HG03135 (cell line): ENCODE data around the gene CLIC4.
"Not testable (repeated sequence)": the region's sequence is repeated elsewhere in the genome, so short reads cannot be mapped to it uniquely, and the experiment has no call there.

ENCODE experiments used
- ATAC-seq: cut with Tn5 transposase; IDR thresholded peaks from one replicate; pipeline ENCODE4 v1.9.1; 2021; ENCODE audit warnings: mild to moderate bottlenecking, moderate library complexity; ENCODE audit not compliant: unreplicated experiment

Gene CLIC4

DNA sequence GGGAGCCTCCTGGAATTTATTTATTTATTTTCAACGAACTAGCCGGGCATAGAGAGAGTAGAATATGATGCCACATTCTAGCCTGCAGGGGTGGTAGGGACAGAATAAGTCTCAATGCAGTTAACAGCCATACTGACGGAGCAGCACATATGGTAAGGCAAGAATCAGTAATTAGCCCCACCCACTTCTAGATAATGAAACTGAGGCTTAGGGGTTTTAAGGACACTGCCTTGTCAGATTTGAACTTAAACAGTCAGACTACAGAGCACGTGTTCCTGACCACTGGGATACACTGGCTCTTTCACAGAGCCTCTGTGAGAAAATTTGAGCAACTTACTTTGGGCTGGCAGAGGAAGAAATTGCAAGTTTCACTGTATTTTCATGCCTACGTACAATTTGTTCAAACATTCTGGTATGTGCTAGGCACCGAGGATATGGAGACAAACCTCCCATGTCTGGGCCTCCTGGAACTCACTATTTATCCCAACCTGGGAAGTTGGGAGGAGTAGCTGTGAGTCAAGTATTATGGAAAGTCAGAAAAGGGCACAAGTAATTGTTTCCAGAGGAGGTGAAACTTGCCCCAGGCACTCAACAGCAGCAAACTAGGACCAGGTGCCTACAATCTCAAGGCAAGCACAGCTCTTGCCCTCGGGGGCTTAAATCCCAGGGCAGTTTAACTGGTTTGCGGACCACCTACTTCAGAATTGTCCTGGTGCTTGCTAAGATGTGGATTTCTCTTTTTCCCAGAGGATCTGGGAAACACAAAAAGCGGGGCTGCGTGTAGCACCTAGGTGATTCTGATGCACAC is 1.6 kb upstream of the CLIC4 start:
- no peak for ATAC-seq

DNA sequence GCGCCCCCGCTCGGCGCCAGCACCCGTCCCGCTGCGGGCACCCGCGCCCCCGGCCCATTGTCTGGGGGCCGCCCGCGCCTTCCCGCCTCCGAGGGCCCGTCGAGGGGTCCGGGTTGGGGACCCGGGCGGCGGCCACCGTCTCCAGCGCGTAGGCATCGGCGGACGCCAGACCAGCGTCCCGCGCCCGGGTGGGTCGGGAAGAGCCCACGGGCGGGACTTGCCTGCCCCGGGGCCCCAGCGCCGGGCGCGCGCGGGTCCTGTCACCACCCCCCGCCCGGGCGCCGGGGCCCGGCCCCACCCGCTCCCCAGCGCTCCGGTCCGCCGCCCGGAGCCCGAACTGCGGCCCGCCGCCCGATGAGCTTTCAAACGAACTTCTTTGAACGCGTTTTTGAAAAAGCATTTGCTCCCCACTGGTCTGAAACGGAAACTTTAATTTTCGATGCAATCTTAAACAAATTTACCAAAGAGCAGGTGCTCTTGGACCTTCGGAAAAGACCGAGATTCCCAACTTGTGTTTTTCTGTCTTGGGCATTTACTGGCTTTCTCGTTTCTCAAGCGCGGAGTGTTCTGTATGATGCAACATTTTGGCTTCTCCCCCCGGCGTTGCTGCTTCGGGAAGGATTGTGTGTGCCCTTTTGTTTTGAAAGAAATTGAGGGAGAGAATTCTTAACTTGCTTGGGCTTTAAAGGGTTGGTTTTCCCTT is 615 bp downstream of the CLIC4 start:
- peak; percentile 2 for ATAC-seq

DNA sequence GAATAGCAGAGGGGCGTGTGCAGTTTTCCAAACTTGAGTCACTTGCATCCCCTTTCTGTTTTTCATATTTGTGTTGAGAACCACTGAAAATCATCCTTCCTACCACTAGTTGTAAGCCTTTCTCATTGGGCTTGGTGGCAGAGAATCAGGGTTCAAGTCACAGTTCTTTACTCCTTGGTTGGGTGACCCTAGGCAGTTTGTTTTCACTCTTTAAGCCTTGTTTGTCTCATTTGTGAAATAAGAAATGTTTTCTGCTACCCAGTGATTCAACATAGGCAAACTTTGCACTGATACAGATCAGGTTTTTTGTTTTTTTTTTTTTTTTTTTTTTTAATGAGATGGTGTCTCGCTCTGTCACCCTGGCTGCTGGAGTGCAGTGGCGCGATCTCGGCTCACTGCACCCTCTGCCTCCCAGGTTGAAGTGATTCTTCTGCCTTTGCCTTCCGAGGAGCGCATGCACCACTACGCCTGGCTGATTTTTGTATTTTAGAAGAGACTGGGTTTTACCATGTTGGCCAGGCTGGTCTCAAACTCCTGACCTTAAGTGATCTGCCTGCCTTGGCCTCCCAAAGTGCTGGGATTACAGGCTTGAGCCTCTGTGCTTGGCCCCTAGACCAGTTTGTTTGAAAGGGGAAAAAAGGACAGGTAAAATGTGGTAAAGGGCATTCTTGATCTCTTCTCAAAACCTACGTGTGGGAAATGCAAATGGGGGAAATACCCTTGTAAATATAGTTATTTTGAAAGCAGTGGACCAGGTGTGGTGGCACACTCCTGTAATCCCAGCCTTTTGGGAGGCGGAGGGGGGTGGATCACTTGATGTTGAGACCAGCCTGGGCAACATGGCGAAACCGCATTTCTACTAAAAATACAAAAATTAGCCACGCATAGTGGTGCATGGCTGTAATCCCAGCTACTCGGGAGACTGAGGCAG is 3.2 kb downstream of the CLIC4 start:
- ATAC-seq = no peak

DNA sequence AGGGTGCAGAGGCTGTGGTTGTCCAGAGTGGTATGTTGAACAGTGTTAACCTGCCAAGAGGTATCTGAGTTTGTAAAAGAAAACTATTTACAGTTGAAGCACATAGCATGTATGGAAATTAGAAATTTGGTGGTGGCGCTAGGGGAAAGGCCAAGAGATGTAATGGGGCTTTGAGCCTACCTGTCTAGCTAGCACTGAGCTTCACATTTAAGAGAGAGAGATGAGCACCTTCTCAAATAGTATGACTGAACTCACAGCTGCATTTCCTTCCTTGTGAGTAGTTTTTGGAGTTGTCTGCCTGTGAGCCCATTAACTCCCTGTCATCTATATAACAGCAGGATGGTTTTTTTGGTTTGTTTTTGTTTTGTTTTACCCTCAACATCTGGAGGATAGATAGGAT is 4.0 kb downstream of the CLIC4 start:
- no peak for ATAC-seq

DNA sequence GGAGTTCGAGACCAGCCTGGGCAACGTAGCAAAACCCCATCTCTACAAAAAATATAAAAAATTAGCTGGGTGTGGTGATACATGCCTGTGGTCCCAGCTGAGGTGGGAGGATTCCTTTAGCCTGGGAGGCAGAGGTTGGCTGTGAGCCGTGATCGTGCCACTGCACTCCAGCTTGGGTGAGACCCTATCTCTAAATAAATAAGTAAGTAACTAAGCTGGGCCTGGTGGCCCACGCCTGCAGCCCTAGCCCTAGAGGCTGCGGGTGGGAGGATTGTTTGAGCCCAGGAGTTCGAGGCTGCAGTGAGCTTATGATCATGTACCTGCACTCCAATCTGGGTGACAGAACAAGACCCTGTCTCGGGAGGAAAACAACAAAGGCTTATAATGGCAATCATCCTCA is 4.6 kb downstream of the CLIC4 start:
- no peak for ATAC-seq

DNA sequence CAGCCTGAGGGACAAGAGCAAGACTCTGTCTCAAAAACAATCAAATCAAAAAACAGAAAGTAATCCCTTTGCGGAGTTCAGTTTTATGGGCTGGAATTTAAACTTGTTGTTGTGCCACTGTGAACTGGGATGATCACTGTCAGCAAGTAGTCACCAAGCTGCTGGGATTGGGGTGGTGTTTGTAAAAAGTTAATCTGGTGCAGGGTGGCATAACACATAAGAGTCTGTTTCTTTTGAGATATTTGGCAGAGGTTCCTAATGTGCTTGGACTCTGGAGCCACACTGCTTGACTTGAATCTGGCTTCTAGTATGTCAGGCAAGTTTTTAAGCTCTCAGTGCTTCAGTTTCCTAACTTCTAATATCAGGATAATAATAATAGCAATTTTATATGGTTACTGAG is 6.6 kb downstream of the CLIC4 start:
- ATAC-seq = no peak

DNA sequence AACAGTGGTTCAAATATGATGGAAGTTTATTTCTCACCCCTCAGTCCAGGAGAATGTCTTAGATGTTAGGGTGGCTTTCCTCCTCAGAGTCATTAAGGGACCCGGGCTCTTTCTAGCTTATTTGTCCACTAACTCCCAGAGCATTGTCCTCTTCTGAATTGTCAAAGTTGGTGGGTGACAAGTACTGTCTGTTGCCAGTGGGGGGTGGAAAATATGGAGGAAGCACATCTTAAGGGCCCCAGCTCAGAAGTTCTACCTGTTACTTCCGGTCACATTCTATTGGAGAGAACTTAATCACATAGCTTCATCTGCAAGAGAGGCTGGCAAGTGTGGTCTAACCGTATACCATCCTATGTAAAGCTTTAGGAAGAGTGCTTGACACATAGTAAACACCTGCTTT is 7.1 kb downstream of the CLIC4 start:
- ATAC-seq = no peak

DNA sequence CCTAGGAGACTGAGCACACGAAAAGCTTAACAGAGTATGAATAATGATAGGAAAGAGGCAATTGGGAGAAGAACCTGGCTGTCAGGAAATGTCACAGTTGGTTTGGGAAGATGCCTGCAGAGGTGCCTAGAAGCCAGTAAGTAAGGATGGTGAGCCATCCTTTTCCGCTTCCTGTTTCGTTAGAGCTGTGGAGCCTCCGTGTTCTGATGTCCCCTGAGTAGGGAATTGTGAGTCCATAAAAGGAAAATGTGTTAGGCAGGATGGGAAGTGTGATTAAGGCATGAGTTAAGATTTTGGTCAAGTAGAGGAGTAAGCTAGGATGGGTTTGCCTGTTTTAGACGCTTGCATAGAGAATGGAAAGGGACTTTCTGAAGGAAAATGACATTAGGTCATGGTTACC is 9.0 kb downstream of the CLIC4 start:
- ATAC-seq = no peak

DNA sequence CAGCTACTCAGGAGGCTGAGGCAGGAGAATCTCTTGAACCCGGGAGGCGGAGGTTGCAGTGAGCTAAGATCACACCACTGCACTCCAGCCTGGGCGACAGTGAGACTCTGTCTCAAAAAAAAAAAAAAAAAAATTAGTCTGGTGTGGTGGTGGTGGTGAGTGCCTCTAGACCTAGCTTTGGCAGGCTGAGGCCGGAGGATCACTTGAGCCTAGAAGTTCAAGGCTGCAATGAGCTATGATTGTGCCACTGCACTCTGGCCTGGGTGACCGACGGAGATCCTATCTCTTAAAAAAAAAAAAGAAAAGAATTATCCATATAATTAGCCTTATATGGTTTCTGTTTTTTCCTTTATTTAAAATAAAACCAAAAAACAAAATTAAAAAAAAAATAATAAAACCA is 10.1 kb downstream of the CLIC4 start:
- not testable (repeated sequence) for ATAC-seq

DNA sequence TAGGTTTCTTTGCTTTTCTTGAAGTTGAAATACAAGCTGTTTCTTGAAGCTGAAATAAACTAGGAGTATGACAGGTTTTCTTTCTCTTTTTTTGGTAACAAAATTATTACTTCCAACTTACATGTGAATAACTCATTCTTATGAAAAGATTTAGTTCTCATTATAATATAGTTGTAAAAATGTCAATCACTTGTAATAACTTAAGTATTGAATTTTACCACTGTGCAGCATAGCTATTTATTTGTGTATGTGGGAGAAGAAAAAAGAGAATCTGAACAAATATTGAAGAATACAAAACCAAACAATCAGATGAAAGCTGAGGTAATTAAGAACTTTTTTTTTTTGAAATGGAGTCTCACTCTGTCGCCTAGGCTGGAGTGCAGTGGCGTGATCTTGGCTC is 11.1 kb downstream of the CLIC4 start:
- no peak for ATAC-seq

DNA sequence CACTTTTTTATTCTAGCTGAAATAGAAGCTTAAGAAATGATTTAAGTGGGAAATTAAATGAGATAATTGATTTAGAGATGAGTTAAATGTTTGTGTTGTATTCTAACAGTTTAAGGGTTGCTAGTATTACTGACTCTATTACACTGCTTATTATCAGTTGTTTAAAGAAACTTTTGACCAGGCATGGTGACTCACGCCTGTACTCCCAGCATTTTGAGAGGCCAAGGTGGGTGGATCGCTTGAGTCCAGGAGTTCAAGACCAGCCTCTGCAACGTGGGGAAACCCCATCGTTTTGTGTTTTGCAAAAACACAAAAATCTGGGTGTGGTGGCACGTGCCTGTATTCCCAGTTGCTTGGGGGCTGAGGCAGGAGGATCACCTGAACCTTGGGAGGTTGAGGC is 14.2 kb downstream of the CLIC4 start:
- no peak for ATAC-seq

DNA sequence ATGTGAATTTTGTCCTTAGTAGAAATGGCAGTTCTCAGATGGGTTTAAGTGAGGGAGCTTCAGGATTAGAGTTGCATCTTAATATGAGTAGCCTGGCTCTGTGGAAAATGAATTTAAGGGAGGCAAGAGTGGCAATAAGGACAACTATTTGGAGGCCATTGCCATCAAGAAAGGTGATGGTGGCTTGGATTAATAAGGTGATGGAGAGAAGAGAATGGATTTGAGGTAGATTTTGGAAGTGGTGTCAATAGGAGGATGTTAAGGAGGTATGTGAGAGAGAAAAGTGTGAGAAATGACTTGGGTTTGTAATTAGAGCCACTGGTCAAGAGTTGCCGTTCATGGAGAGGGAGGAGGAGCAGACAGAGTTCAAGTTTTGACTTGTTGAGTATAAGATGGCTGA is 16.3 kb downstream of the CLIC4 start:
- no peak for ATAC-seq

DNA sequence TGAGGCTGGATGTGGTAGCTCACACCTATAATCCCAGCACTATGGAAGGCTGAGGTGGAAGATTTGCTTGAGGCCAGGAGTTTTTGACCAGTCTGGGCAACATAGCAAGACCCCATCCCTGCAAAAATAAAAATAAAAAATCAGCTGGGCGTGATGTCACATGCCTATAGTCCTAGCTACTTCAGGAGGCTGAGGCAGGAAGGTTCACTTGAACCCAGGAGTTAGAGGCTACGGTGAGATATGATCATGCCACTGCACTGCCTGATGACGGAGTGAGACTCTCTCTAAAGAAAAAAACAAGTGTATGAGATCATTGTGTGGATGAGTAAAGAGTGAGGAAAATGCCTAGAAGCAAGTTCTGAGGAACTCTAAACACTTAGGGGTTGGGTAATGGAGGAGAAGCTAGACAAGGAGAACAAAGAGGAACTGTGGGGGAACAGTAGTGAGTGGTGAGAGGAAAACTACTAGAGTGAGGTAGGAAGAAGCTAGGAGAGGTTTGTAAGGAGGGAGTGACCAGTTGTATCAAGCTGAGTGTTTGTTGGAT is 17.0 kb downstream of the CLIC4 start:
- no peak for ATAC-seq

DNA sequence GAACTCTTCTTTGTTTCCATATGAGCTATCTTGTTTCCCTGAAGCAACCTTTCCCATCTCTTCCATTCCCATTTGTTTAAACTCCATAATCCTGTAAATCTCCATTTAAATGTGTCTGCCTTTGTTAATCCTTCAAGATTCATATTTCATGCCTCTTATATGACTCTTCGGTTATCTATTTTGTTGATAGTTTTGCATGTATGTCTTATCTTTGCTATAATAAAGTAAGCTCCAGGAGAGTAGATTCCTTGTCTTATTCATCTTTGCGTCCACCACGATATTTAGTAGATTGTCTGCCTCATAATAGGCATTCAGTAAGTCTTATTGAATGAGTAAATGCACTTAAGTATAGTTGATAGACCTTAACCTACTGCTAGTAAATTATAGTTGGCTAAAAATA is 18.4 kb downstream of the CLIC4 start:
- no peak for ATAC-seq

DNA sequence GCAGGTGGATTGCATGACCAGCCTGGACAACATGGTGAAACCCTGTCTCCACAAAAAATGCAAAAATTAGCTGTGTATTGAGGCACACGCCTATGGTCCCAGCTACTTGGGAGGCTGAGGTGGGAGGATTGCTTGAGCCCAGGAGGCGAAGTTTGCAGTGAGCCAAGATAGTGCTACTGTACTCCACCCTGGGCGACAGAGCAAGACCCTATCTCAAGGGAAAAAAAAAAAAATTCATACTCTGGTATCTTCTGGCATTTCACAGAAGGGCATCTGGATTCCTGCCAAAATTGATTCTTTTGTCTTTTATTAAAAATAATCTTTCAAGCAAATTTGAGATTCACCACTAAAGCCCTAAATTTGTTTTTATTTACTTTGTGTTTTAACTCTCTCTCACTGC is 19.2 kb downstream of the CLIC4 start:
- ATAC-seq = no peak

DNA sequence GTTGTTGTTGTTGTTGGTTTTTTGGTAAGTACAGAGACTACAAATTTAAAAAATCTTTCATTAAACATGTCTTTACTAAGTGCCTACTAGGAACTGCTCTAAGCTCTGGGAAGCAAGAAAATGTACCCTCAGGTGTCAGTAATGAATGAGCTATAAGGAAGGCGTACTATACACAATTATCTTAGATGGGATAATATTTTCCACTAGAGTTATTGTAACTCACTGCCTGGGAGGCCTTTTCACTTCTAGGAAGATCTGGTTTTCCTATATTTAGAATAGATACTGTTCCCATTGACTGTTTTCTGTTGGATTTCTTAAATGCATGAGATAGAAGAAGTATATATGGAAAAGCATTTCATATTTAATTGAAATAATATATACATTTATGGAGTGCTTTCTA is 19.6 kb downstream of the CLIC4 start:
- no peak for ATAC-seq

DNA sequence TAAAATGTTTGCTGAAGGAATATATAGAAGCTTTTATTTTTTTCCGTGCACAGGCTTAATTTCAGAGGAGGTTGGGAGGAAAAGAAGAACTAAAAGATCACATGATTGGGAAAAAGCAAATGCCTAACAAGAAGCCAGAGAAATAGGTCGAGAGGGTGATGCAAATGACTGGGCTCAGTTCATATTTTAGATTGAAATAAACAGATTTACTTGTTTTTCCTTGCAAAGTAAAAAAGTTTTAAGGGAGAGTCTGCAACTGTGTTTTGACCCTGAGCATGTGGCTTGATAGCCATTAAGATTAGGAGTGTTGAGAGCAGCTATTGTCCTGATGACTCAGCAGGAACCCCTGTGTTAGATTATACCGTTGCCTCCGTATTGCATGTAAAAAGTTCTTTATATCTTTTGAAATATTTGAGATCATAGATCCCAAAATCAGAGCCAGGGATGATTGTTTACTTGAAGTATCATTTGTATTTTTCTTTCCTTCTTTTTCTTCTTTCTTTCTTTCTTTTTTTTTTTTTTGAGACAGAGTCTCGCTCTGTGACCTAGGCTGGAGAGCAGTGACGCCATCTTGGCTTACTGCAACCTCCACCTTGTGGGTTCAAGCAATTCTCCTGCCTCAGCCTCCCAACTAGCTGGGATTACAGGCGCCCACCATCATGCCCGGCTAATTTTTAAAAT is 20.2 kb downstream of the CLIC4 start:
- no peak for ATAC-seq

DNA sequence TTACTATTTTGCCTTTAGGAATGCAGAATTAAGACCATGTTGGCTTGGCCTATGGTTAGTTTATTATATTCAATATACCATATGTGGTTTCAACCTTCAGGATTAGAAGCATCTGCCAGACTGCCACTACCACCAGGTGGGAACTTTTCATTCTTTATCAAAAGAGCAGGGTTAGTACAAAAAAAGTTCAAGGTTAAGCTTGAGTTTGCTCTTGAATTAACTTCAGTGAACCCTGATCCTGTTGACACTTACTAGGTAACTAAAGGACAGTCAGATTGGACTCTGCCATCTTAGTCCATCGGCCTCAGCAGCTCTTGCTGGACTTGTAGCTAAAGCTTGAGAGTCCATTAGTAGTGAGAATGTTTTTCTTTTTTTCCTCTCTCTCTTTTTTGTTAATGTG is 22.1 kb downstream of the CLIC4 start:
- no peak for ATAC-seq

DNA sequence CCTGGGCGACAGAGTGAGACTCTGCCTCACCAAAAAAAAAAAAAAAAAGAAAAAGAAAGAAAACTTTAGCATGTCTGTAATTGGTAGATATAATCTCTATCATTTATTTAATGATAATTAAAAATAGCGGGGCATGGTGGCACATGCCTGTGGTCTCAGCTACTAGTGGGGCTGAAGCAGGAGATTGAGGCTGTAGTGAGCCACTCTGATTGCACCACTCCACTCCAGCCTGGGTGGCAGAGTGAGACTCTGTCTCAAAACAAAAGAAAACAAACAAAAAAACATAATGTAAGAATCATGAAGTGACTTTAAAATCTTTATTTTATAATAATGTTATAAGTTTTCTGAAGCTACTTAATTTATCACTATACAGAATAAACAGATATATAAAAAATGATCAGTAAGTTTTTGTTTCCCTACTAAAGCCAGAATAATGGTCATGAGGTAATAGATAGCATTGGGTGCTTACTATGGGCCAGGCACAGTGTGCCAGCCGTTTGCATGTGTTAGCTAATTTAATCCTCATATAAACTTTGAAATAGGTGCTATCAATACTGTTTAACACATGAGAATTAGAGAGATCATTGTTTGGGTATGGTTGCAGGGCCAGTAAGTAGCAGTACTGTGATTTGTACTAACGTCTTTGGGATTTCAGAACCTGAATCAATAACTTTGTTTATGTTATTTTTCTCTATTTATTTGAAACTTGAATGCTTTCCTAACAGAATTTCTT is 23.8 kb downstream of the CLIC4 start:
- no peak for ATAC-seq
